Measurements from ENCODE around the gene KAT2B. TPM values are rescaled to one million over a fixed set of nuclear protein-coding genes. Genes with fewer than 3 reads are reported as not detected.

KAT2B gene
- total RNA-seq, 1 donor from 2014 or later: 15.1 TPM

GRCh38 chr3:20201143-20201542, 160.9 kb downstream of the KAT2B start:
- DNase-seq (ENCODE audit: extremely low read depth, low read depth, low spot score): no peak

Other genes with a start within 250 kb of the KAT2B start
- not detected in 2 replicates for gene EFHB, start 106.2 kb upstream of the KAT2B start, total RNA-seq
- gene RAB5A, start 93.3 kb upstream of the KAT2B start, total RNA-seq: 83.3 and 104 TPM in 2 replicates
- not detected in 2 replicates for gene PP2D1, start 28.2 kb upstream of the KAT2B start, total RNA-seq
- 1.7 and 4.3 TPM in 2 replicates for gene SGO1, start 145.8 kb downstream of the KAT2B start, total RNA-seq